Measurements from ENCODE around the gene UBE2D4.

The UBE2D4 gene

DNA sequence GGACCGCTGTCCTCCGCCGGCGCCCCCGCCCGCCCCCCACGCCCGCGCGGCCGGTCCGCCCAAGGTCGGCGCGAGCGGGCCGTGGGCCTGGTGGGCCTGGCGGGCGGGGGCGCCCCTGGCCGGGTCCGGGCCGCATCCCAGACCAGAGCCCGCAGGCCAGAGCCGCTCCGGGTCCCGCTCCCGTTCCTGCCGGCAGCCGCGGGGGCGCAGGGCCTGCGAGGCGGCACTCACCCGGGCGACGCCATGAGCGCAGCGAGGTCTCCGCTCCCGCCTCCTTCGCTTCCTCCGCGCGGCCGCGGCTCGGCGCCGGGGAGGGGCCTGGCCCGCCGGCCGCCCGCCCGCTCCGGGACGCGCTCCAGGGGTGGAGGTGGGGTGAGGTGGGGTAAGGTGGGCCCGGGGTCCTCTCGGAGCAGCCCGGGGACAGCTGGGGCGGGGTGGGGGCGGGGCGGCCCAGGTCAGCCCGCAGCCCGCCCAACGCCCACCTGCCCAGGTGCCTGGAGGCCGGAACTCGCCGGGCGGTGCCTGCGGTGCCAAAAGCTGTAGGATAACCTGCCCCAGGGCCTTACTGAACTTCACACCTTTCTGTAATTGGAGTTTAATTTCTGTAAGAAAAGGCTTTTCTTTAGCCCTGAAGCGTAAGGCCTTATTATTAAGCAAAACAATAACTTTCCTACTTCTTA is 19.8 kb upstream of the UBE2D4 start, which contains the start of gene URGCP:
Gene URGCP, minus strand, starts transcription at position 266 of the 680 bp plus-strand sequence. Its CDS starts 21 bp downstream, at position 245.
- DNase-seq = peak in 9 of 10 donors; percentile 22 to 91 (median 37)

DNA sequence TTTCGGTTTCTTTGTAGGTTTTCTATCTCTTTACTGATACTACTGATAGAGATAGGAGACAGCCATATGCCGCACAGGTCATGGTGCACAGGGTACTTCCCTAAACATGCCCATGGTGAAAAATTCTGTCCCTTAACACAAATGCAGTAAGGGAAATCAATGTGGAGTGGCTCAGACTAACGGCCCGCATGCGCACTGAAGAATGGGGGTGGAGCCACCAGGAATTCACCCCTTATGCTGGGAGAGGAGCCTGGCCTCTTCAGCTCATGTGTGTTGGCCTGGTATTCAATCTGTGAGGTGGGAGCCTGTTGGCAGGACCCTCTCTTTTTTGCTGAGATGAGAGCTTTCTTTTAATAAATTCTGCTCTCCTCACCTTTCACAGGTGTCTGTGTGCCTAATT is 11.4 kb upstream of the UBE2D4 start:
- no peak for DNase-seq
- intact Hi-C loops (cut with DNase I) = no loop called here

More for the DNA sequence above, 19.8 kb upstream of the UBE2D4 start, which contains the start of gene URGCP:
- intact Hi-C loops (cut with DNase I) = no loop called here

DNA sequence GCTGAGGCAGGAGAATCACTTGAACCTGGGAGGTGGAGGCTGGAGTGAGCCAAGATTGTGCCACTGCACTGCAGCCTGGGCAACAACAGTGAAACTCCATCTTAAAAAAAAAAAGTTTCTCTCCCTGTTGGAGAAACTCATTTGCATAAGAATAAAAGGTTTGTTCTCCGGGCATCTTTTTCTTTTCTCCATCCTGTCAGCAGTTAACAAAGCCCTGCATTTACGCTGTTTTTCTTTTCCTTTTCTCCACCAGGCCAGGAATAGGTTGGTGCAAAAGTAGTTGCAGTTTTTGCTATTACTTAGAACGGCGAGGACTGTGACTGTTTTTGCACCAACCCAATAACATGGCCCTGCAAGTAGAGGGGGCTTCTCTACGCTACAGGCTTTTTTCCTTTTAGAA is 10.3 kb upstream of the UBE2D4 start:
- intact Hi-C loops (cut with DNase I) = no loop called here
- no peak for DNase-seq

- intact Hi-C loops (cut with DNase I) = no loop called here
- DNase-seq = no peak
Observed at GRCh38 chr7:43921423-43921822, 4.8 kb upstream of the UBE2D4 start.

GRCh38 chr7:43922726-43923125 is 3.5 kb upstream of the UBE2D4 start:
- no peak for DNase-seq
- intact Hi-C loops (cut with DNase I) = no loop called here

GRCh38 chr7:43926798-43927123 is 525 bp downstream of the UBE2D4 start:
- intact Hi-C loops (cut with DNase I) = loop anchor here (1.0 kb wide), 1 partner anchor 57 kb away; the partner anchor contains the start of gene MRPS24
- DNase-seq = no peak

DNA sequence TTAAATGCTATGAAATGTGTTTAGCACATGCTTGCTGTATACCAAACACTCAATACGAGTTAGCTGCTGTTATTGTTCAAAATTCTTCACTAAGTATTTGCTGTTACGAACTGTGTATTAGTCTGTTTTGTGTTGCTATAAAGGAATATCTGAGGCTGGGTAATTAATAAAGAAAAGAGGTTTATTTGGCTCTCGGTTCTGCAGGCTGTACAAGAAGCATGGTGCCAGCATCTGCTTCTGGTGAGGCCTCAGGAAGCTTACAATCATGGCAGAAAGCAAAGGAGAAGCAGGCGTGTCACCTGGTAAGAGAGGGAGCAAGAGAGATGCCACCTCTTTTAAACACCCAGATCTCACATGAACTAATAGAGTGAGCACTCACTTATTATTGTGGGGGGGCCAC is 1.6 kb downstream of the UBE2D4 start:
- intact Hi-C loops (cut with DNase I) = no loop called here
- no peak for DNase-seq

- intact Hi-C loops (cut with DNase I) = no loop called here
Observed at GRCh38 chr7:43929529-43930457, 3.6 kb downstream of the UBE2D4 start.

GRCh38 chr7:43931346-43931745 is 5.1 kb downstream of the UBE2D4 start:
- intact Hi-C loops (cut with DNase I) = no loop called here
- DNase-seq = no peak

More at GRCh38 chr7:43929529-43930457, 3.6 kb downstream of the UBE2D4 start:
- DNase-seq = no peak

DNA sequence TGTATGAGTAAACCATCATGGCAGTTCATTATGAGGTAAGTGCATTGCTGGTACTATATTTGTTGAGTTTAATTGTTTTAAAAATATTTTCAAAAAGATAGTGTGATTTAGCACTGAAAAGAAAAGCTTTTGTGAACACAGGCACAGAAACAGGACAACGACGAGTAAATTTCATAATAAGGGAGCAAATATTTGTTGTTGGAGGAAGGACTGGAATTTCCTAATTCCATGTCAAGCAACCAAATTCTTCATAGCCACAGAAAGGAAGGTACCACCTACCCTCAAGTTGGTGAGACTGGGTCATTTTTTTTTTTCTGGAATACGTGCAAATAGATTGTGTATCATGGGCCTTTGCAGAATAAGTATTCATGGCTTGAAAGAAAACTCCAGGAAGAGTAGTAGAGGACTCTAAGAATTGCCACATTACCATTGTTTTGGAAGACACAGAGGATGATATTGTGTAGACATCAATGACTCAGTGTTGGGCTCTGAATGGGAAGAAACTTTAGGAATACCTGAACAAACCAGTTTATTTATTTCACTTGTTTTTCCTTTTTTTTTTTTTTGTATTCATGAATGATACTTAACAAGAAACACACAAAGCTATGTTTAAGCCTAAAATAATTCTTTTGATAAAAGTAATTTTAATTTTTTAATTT is 7.8 kb downstream of the UBE2D4 start:
- no peak for DNase-seq
- intact Hi-C loops (cut with DNase I) = no loop called here

DNA sequence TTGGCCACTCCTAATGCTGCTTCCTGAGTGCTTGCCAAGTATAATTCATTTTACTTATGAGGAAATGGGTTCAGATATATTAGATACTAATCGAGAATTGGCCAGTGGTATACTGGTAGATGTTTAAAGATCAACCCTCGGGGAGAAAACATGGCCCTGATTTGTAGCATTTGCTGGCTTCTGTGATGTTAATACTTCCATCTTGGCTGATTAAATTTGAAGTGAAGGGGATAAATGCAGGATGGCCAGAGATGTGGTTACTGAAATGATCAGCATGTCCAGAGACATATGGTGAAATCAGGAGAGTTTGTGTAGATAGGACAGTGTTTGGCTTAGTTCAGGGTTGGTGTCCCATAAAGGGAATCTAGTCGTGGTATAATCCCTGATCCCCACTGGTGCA is 11.2 kb downstream of the UBE2D4 start:
- no peak for DNase-seq
- intact Hi-C loops (cut with DNase I) = no loop called here

- intact Hi-C loops (cut with DNase I) = no loop called here
- no peak for DNase-seq
Observed at GRCh38 chr7:43938892-43939482, 12.8 kb downstream of the UBE2D4 start.

DNA sequence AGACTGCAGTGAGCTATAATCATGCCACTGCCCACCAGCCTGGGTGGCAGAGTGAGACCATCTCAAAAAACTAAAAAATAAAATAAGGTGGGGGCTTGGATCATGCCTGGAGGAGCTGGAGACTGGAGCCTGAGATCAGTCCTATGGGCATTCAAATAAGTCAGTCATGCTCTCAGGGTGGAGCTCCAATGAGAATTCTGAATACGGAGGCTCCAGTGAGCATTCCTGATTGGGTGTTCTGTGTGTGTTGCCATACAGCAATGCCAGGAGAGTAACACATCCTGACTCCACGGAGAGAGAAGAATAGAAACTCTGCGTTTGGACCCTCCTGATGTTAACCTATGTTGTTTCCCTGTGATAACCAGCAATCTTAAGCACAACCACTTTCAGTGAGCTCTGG is 16.0 kb downstream of the UBE2D4 start:
- DNase-seq = no peak
- intact Hi-C loops (cut with DNase I) = no loop called here

DNA sequence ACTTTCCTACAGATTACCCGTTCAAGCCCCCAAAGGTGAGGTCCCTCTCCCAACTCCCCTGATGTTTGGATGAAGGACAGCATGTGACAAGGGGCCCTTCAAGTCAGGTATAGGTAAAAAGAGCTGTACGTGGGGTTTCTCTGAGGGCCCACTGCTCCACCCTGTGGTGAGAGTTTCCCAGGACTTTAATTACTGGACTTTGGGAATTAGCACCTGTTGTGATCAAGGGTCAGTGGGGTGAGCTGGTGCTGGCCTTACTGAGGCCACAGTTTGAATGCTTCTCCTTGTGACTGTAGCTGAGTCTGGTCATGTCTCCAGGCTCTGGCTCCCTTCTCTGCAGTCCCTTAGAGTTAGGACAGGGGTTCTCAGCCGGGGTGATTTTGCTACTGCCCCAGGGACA is 16.8 kb downstream of the UBE2D4 start:
- no peak for DNase-seq
- intact Hi-C loops (cut with DNase I) = no loop called here

DNA sequence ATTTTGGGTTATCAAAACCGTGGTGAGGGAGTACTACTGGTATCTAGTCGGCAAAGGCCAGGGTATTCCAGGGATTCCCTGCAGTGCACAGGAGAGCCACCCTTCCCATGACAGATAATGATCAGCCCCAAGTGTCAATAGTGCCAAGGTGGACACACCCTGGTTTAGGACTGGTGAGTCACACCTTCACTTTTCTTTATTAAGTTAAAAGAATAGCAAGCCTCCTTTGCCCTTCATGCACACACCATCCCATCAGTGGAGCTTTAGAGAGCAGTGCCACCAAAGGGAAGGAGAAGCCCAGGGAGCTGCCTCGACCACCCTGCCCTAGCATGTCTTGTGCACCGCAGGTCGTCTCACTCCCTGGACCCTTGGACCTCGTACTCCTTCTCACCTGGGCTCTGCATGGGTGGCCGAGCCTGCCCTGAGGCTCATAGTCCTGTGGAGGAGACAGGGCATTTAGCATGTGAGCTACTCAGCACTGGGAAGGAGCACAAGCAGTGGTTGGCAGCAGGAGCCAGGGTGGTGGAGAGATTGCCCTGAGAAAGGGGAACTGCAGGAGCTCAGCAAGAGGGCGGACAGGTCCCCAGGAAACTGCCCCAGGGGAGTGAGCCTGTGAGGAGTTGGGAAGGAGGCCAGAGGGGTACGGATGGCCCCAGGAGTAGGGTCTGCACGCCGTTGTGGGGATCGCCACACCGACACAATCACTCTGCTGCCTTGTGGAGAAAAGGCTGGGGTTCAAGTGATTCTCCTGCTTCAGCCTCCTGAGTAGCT is 17.4 kb downstream of the UBE2D4 start:
- intact Hi-C loops (cut with DNase I) = no loop called here
- DNase-seq = no peak

DNA sequence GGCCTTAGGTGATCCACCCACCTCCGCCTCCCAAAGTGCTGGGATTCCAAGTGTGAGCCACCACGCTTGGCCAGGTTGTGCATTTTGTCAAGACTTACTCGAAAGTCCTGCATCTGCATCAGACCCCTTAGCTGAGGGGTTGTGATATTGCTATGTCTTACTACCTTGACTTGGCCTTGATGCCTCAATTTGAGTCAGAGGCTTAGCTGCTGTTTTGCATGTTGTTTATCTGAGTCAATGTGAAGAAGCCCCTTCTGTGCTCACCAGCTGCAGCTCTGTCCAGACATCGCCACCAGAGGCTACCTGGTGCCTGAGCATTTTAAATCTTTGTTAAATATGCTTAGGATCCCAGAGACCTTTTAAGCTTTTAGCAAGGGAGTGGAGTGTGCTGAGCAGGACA is 18.1 kb downstream of the UBE2D4 start:
- intact Hi-C loops (cut with DNase I) = no loop called here
- no peak for DNase-seq

GRCh38 chr7:43952028-43952427 is 25.8 kb downstream of the UBE2D4 start:
- no peak for DNase-seq
- intact Hi-C loops (cut with DNase I) = no loop called here

DNA sequence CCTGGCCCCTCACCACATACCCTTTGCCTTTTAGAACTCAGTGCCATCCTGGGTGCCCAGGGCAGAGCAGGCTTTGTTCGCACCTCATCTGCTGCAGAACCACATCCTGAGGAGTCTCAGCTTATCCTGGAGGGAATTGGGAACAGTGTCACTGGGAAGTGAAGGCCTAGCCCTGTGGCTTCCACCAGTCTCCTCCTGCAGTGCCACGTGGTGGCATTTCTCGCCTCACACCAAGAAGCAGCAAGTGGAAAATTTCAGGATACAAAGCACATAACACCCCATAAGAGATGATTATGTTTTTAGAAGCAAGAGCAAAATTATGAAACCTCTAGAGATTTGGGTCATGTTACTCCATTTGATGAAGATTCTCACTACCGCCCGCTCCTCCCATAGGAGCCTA is 26.8 kb downstream of the UBE2D4 start:
- peak in 7 of 10 donors; percentile 26 to 90 (median 55) for DNase-seq
- intact Hi-C loops (cut with DNase I) = no loop called here

- peak; percentile 45 to 95 (median 66) for DNase-seq
- intact Hi-C loops (cut with DNase I) = no loop called here
Observed at GRCh38 chr7:43954524-43955228, 28.4 kb downstream of the UBE2D4 start.
